Cardiac muscle cell (in vitro differentiated cells and primary cell): ENCODE measurements around the gene AGFG2. TPM values are rescaled to one million over a fixed set of nuclear protein-coding genes. Genes with fewer than 3 reads are reported as not detected.

Experiments
- DNase-seq, 2 donors: peaks; one replicate each; pipeline versions ENCODE4 v3.0.0 to v3.0.0-alpha.2; 2010 to 2017; ENCODE audit warnings: low read depth in 1 of 2, low spot score in 1 of 2
- H3K27ac ChIP-seq: fragments of 200-600 bp; sonication (generic); 2 replicates; pipeline ENCODE4 v1.5.1; 2016
- H3K27me3 ChIP-seq: fragments of 200-600 bp; sonication (generic); 2 replicates; pipeline ENCODE4 v1.6.0; 2016; ENCODE audit warnings: control low read depth
- H3K36me3 ChIP-seq: fragments of 200-600 bp; sonication (generic); 2 replicates; pipeline ENCODE4 v1.5.1; 2016; ENCODE audit warnings: control low read depth
- H3K4me1 ChIP-seq: fragments of 200-600 bp; sonication (generic); 2 replicates; pipeline ENCODE4 v1.8.1; 2017; ENCODE audit warnings: low read depth, mild to moderate bottlenecking, mixed run types
- H3K4me3 ChIP-seq: fragments of 200-600 bp; sonication (generic); 2 replicates; pipeline ENCODE4 v1.5.1; 2016; ENCODE audit warnings: mild to moderate bottlenecking
- H3K9me3 ChIP-seq: fragments of 200-600 bp; sonication (generic); 2 replicates; pipeline ENCODE4 v1.5.1; 2017; ENCODE audit warnings: low read depth, mild to moderate bottlenecking, control low read depth
- polyA plus RNA-seq: library from polyadenylated mRNA; unstranded; fragments of >200 nt; fragmentation: Nextera tagmentation; extraction: Ambion mirVana; gene quantifications from 2 replicates; pipeline ENCODE4 v1.2.1, GENCODE V29; 2016
- total RNA-seq: library from RNA; depleted of rRNA; stranded (reverse); fragments of >200 nt; gene quantifications from 2 replicates; pipeline ENCODE4 v1.2.3, GENCODE V29; 2016
- TF ChIP-seq, protein P1 (sequence below): IDR thresholded peaks from 2 replicates; pipeline ENCODE4 v1.5.1; 2012; ENCODE audit warnings: low read depth, mild to moderate bottlenecking, low read length

AGFG2 gene, protein sequence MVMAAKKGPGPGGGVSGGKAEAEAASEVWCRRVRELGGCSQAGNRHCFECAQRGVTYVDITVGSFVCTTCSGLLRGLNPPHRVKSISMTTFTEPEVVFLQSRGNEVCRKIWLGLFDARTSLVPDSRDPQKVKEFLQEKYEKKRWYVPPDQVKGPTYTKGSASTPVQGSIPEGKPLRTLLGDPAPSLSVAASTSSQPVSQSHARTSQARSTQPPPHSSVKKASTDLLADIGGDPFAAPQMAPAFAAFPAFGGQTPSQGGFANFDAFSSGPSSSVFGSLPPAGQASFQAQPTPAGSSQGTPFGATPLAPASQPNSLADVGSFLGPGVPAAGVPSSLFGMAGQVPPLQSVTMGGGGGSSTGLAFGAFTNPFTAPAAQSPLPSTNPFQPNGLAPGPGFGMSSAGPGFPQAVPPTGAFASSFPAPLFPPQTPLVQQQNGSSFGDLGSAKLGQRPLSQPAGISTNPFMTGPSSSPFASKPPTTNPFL
- total RNA-seq (18.3 and 21.7 TPM in 2 replicates), polyA plus RNA-seq (9.3 and 17.0 TPM in 2 replicates)

DNA sequence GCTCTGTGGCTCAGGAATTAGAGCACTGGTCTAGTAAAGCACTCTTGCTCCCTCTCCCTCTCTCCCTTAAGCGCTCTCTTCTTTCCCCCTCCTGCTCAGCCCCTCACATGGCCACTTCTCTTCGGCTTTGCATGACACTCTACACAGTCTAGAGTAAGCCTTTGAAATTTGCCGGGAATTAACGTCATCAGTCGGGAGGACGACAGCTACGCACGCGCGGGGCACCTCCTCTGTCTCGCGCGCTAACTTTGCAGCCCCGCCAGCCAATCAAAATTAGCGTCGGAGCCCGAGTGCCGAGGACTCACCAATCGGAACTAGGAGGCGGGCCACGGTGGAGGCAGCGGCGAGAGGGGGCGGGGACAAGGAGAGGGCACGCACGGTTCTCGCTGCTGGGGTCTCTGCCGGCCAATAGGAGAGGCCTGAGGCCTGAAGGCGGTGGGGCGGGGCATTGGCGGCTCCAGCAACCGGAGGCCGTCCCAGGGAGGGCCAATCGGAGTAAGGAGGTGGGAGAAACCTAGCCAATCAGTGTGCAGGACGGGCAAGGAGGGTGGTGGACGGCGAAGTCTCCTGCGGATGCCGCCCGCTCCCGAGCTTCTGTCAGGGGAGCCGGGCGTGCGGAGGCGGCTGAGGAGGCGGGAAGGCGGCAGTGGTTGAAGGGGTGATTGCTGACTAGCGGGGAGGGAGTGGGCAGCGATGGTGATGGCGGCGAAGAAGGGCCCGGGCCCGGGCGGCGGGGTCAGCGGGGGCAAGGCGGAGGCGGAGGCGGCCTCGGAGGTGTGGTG is at the start of gene AGFG2:
AGFG2 (plus strand) TSS at position 550 of the 782 bp plus-strand sequence; CDS start at position 694, 144 bp downstream.
- H3K4me3 ChIP-seq: peak within 1 kb of the TSS; percentile 48
- peak; percentile 100 for DNase-seq
- TF ChIP-seq, protein P1, sequence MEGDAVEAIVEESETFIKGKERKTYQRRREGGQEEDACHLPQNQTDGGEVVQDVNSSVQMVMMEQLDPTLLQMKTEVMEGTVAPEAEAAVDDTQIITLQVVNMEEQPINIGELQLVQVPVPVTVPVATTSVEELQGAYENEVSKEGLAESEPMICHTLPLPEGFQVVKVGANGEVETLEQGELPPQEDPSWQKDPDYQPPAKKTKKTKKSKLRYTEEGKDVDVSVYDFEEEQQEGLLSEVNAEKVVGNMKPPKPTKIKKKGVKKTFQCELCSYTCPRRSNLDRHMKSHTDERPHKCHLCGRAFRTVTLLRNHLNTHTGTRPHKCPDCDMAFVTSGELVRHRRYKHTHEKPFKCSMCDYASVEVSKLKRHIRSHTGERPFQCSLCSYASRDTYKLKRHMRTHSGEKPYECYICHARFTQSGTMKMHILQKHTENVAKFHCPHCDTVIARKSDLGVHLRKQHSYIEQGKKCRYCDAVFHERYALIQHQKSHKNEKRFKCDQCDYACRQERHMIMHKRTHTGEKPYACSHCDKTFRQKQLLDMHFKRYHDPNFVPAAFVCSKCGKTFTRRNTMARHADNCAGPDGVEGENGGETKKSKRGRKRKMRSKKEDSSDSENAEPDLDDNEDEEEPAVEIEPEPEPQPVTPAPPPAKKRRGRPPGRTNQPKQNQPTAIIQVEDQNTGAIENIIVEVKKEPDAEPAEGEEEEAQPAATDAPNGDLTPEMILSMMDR: no peak
- no peaks in the 10 kb centered on the region for H3K36me3 ChIP-seq
- H3K4me1 ChIP-seq: no peaks in the 10 kb centered on the region
- H3K27ac ChIP-seq: peak within 1 kb of the TSS; percentile 52
- no peaks in the 10 kb centered on the region for H3K9me3 ChIP-seq
- no peaks in the 10 kb centered on the region for H3K27me3 ChIP-seq

DNA sequence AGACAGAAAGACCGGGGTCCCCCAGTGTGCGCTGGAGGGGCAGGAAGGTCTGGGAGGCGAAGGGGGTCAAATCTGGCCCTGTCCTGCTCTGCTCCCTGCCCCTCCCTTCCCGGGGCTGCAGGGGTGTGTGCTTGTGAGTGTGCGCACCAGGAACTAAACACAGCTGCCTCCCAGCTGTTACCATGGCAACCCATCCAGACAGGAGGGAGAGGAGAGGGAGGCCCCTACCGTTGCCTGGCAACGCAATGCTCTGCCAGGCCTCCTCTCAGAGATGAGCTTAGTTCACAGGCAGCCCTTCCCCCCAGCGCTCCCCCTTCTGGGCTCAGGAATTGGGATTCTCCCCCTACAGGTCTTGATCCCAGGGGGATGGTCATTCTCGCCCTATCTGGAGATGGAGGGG is 49.2 kb upstream of the AGFG2 start:
- H3K4me1 ChIP-seq: peaks cover 12% of the 10 kb centered on the region
- H3K4me3 ChIP-seq: no peak overlapping the region
- H3K9me3 ChIP-seq: no peaks in the 10 kb centered on the region
- TF ChIP-seq, protein P1: no peak
- peaks cover 3% of the 10 kb centered on the region for H3K36me3 ChIP-seq
- H3K27me3 ChIP-seq: peaks cover 10% of the 10 kb centered on the region
- DNase-seq: peak; percentile 85 to 94
- H3K27ac ChIP-seq: no peak overlapping the region

- no peak overlapping the region for H3K27ac ChIP-seq
- H3K36me3 ChIP-seq: peaks cover 3% of the 10 kb centered on the region
- no peaks in the 10 kb centered on the region for H3K9me3 ChIP-seq
- no peak overlapping the region for H3K4me3 ChIP-seq
- DNase-seq: no peak
- peaks cover 5% of the 10 kb centered on the region for H3K4me1 ChIP-seq
- TF ChIP-seq, protein P1: no peak
- H3K27me3 ChIP-seq: peaks cover 10% of the 10 kb centered on the region
Observed at GRCh38 chr7:100490483-100491191, 48.4 kb upstream of the AGFG2 start.

DNA sequence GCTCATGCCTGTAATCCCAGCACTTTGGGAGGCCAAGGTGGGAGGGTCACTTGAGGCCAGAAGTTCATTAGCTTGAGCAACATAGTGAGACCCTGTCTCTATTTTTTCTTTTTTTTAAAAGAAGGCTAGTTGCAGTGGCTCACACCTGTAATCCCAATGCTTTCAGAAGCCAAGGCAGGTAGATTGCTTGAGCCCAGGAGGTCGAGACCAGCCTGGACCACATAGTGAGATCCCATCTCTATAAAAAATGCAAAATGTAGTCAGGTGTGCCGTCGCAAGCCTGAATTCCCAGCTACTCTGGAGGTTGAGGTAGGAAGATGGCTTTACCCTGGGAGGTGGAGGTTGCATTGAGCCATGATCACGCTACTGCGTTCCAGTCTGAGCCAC is 47.8 kb upstream of the AGFG2 start:
- no peak for DNase-seq
- H3K4me3 ChIP-seq: no peak overlapping the region
- H3K9me3 ChIP-seq: no peaks in the 10 kb centered on the region
- no peaks in the 10 kb centered on the region for H3K4me1 ChIP-seq
- H3K27ac ChIP-seq: no peak overlapping the region
- peaks cover 10% of the 10 kb centered on the region for H3K27me3 ChIP-seq
- TF ChIP-seq, protein P1: no peak
- peaks cover 3% of the 10 kb centered on the region for H3K36me3 ChIP-seq
